GM23338 (cell line): ENCODE measurements around the gene NOTO. TPM values are rescaled to one million over a fixed set of nuclear protein-coding genes. Genes with fewer than 3 reads are reported as not detected.

Experiments
- ATAC-seq: fragments of 200-7000 bp; cut with Tn5 transposase; 3 replicates; pipeline ENCODE4 v1.9.1; 2020
- DNase-seq: peaks from one replicate; pipeline ENCODE4 v3.0.0-alpha.2; 2015; ENCODE audit warnings: low spot score
- H2AFZ ChIP-seq: fragments of 200-600 bp; sonication (generic); 2 replicates; pipeline ENCODE4 v1.8.0; 2016; ENCODE audit warnings: antibody characterized with exemption, mild to moderate bottlenecking, moderate library complexity
- H3F3A ChIP-seq: fragments of 200-600 bp; sonication (generic); replicated peaks from 2 replicates; pipeline ENCODE4 v1.8.0; 2017; ENCODE audit warnings: antibody characterized with exemption, mixed run types, low read depth
- H3K27ac ChIP-seq: fragments of 200-600 bp; sonication (generic); 2 replicates; pipeline ENCODE4 v1.6.1; 2016; ENCODE audit warnings: low read depth
- H3K27me3 ChIP-seq: fragments of 200-600 bp; sonication (generic); 2 replicates; pipeline ENCODE4 v1.8.0; 2016; ENCODE audit warnings: mild to moderate bottlenecking, mixed run types, moderate library complexity; ENCODE audit not compliant: insufficient read depth
- H3K36me3 ChIP-seq: fragments of 200-600 bp; sonication (generic); 2 replicates; pipeline ENCODE4 v1.8.0; 2016; ENCODE audit warnings: mild to moderate bottlenecking; ENCODE audit not compliant: insufficient read depth
- H3K4me1 ChIP-seq: fragments of 200-600 bp; sonication (generic); 2 replicates; pipeline ENCODE4 v1.8.0; 2016; ENCODE audit warnings: mild to moderate bottlenecking, moderate library complexity; ENCODE audit not compliant: insufficient read depth
- H3K4me2 ChIP-seq: fragments of 200-600 bp; sonication (generic); 2 replicates; pipeline ENCODE4 v1.7.1; 2017; ENCODE audit warnings: mixed run types
- H3K4me3 ChIP-seq: fragments of 200-600 bp; sonication (generic); 2 replicates; pipeline ENCODE4 v1.6.1; 2016; ENCODE audit warnings: mixed run types
- H3K79me2 ChIP-seq: fragments of 200-600 bp; sonication (generic); replicated peaks from 2 replicates; pipeline ENCODE4 v1.8.0; 2017; ENCODE audit warnings: mild to moderate bottlenecking; ENCODE audit not compliant: insufficient read depth
- H3K9me2 ChIP-seq: fragments of 200-600 bp; sonication (generic); 2 replicates; pipeline ENCODE4 v1.8.0; 2017; ENCODE audit not compliant: insufficient read depth
- H4K20me1 ChIP-seq: fragments of 200-600 bp; sonication (generic); replicated peaks from 2 replicates; pipeline ENCODE4 v1.8.0; 2017; ENCODE audit warnings: mild to moderate bottlenecking; ENCODE audit not compliant: insufficient read depth
- H3K27ac Mint-ChIP-seq: 2 replicates; pipeline ENCODE4 v1.8.0; 2020; ENCODE audit warnings: inconsistent platforms, mild to moderate bottlenecking, moderate library complexity, mixed read lengths
- H3K27me3 Mint-ChIP-seq: 3 replicates; pipeline ENCODE4 v1.8.0; 2022; ENCODE audit warnings: low read depth, mild to moderate bottlenecking, moderate library complexity, mixed read lengths, inconsistent platforms; ENCODE audit not compliant: insufficient read depth, poor library complexity
- H3K36me3 Mint-ChIP-seq: 3 replicates; pipeline ENCODE4 v1.8.0; 2021; ENCODE audit warnings: low read depth, mild to moderate bottlenecking, inconsistent platforms, moderate library complexity, mixed read lengths
- H3K4me1 Mint-ChIP-seq: 3 replicates; pipeline ENCODE4 v1.8.0; 2020; ENCODE audit warnings: mild to moderate bottlenecking, inconsistent platforms, mixed read lengths
- H3K4me3 Mint-ChIP-seq: 3 replicates; pipeline ENCODE4 v1.8.0; 2021; ENCODE audit warnings: moderate library complexity, mild to moderate bottlenecking, inconsistent platforms, mixed read lengths
- H3K9me3 Mint-ChIP-seq: 3 replicates; pipeline ENCODE4 v1.8.0; 2020; ENCODE audit warnings: moderate library complexity, mild to moderate bottlenecking, inconsistent platforms, mixed read lengths
- ETS1 ChIP-seq: IDR thresholded peaks from 2 replicates; pipeline ENCODE4 v1.6.1; 2016; ENCODE audit warnings: antibody characterized with exemption
- EZH2 ChIP-seq: fragments of 200-600 bp; sonication (generic); IDR thresholded peaks from one replicate; pipeline ENCODE4 v1.8.0; 2017; ENCODE audit warnings: antibody characterized with exemption, mild to moderate bottlenecking, low read depth; ENCODE audit not compliant: unreplicated experiment
- EZH2phosphoT487 ChIP-seq: fragments of 200-600 bp; sonication (generic); IDR thresholded peaks from one replicate; pipeline ENCODE4 v1.8.1; 2018; ENCODE audit warnings: antibody characterized with exemption; ENCODE audit not compliant: unreplicated experiment
- JUNB ChIP-seq: IDR thresholded peaks from one replicate; pipeline ENCODE4 v1.6.1; 2016; ENCODE audit warnings: antibody characterized with exemption; ENCODE audit not compliant: unreplicated experiment
- POLR2AphosphoS5 ChIP-seq: IDR thresholded peaks from 2 replicates; pipeline ENCODE4 v1.6.1; 2016; ENCODE audit warnings: antibody characterized with exemption, low read depth
- STAT1 ChIP-seq: IDR thresholded peaks from one replicate; pipeline ENCODE4 v1.6.1; 2016; ENCODE audit warnings: antibody characterized with exemption; ENCODE audit not compliant: unreplicated experiment
- ZNF331 ChIP-seq: fragments of 250-450 bp; sonication (Bioruptor Pico); IDR thresholded peaks from 2 replicates; pipeline ENCODE4 v1.5.0; 2020; ENCODE audit warnings: low read depth, mild to moderate bottlenecking, moderate library complexity
- polyA plus RNA-seq: library from polyadenylated mRNA; unstranded; fragments of >200 nt; fragmentation: Nextera tagmentation; extraction: Ambion mirVana; gene quantifications from 2 replicates; pipeline ENCODE4 v1.2.1, GENCODE V29; 2016
- total RNA-seq: library from RNA; depleted of rRNA; stranded (reverse); fragments of >200 nt; shearing (Covaris generic); gene quantifications from 2 replicates; pipeline ENCODE4 v1.2.3, GENCODE V29; 2014

The NOTO gene
- total and polyA plus RNA-seq, 2 experiments from 2014 or later: 0.06 to 0.73 TPM

DNA sequence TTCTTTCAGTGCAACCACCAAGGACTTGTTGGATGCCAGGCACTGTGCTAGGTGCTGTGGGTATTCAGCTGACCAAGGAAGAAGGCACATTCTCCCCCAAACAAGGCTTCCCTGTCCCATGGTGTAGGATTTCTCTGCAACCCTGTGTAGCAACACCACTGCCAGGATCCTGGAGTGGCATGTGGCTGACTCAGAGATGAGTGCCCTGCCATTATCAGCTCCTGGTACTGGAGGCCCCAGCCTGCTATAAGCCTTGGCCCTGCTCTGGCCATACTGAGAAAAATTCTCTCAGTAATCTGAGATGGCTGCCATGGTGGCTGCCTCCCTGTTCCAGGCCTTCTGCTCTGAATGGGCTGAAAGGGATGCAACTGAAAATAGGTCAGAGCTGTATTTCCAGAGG, 15.9 kb downstream of the NOTO start:
- no peak overlapping the region for H3K27ac Mint-ChIP-seq
- no peaks in the 10 kb centered on the region for H3K9me3 Mint-ChIP-seq
- Histone ChIP-seq H3K36me3 (peaks cover 14% of the 10 kb centered on the region), H3K4me2 (no peak overlapping the region), H3K4me3 (no peak overlapping the region), H3K27me3 (no peaks in the 10 kb centered on the region), H3K4me1 (peaks cover 8% of the 10 kb centered on the region), H3K9me2 (no peaks in the 10 kb centered on the region), H3K79me2 (peaks cover 40% of the 10 kb centered on the region), H3K27ac (no peak overlapping the region), H3F3A (no peaks in the 10 kb centered on the region), H4K20me1 (peaks cover 19% of the 10 kb centered on the region), H2AFZ (no peak overlapping the region)
- H3K4me1 Mint-ChIP-seq: peaks cover 21% of the 10 kb centered on the region
- H3K36me3 Mint-ChIP-seq: peaks cover 21% of the 10 kb centered on the region
- no peak for TF ChIP-seq ZNF331 (CRISPR knock-in tag)
- TF ChIP-seq STAT1: no peak
- no peak for TF ChIP-seq EZH2
- TF ChIP-seq JUNB: no peak
- TF ChIP-seq ETS1: no peak
- DNase-seq (no peak), ATAC-seq (no peak)
- H3K27me3 Mint-ChIP-seq: peaks cover 3% of the 10 kb centered on the region
- H3K4me3 Mint-ChIP-seq: no peak overlapping the region

GRCh38 chr2:73223821-73224220, 21.4 kb downstream of the NOTO start:
- no peaks in the 10 kb centered on the region for H3K9me3 Mint-ChIP-seq

More at GRCh38 chr2:73223821-73224220, 21.4 kb downstream of the NOTO start:
- ATAC-seq (no peak), DNase-seq (no peak)
- Mint-ChIP-seq H3K4me1 (no peaks in the 10 kb centered on the region), H3K27me3 (no peaks in the 10 kb centered on the region), H3K4me3 (no peak overlapping the region), H3K27ac (no peak overlapping the region), H3K36me3 (peaks cover 30% of the 10 kb centered on the region)
- H3K36me3 ChIP-seq: peaks cover 14% of the 10 kb centered on the region
- H3F3A ChIP-seq: no peaks in the 10 kb centered on the region
- no peaks in the 10 kb centered on the region for H3K27me3 ChIP-seq
- H3K4me3 ChIP-seq: no peak overlapping the region
- no peak for TF ChIP-seq JUNB
- TF ChIP-seq EZH2phosphoT487: no peak
- no peak for TF ChIP-seq ETS1
- no peak for TF ChIP-seq POLR2AphosphoS5
- no peak for TF ChIP-seq STAT1
- no peaks in the 10 kb centered on the region for H3K4me1 ChIP-seq
- no peak overlapping the region for H3K4me2 ChIP-seq
- no peaks in the 10 kb centered on the region for H3K9me2 ChIP-seq
- H2AFZ ChIP-seq: no peak overlapping the region
- peaks cover 8% of the 10 kb centered on the region; the same call in 1 of the 2 replicates for H4K20me1 ChIP-seq
- no peak overlapping the region for H3K27ac ChIP-seq
- no peaks in the 10 kb centered on the region for H3K79me2 ChIP-seq
